Cardiac fibroblast (primary cell): ENCODE results near the gene PRKG1.

Experiments
- DNase-seq, 2 donors: peaks; one replicate each; pipeline versions ENCODE4 v3.0.0 to v3.0.0-alpha.2; 2010; ENCODE audit warnings: low read depth in 2 of 2
- H3K4me3 ChIP-seq, 2 donors: replicated peaks in 1 of 2; 1 replicate in 1 of 2; 2 replicates in 1 of 2; pipeline ENCODE4 v1.5.1; 2011; ENCODE audit warnings: low read depth in 2 of 2, low read length in 2 of 2, mild to moderate bottlenecking in 2 of 2, moderate library complexity in 1 of 2
- CTCF ChIP-seq: IDR thresholded peaks from one replicate; pipeline ENCODE4 v1.5.1; 2011; ENCODE audit warnings: low read depth, mild to moderate bottlenecking, low read length, inconsistent platforms

Gene PRKG1

GRCh38 chr10:51656503-51656902 lies 582.2 kb downstream of the PRKG1 start:
- no peak for TF ChIP-seq CTCF
- DNase-seq: no peak
- H3K4me3 ChIP-seq: no peak overlapping the region

GRCh38 chr10:51658000-51658399 lies 583.7 kb downstream of the PRKG1 start:
- no peak for TF ChIP-seq CTCF
- no peak overlapping the region for H3K4me3 ChIP-seq
- no peak for DNase-seq

GRCh38 chr10:51659344-51659743 lies 585.1 kb downstream of the PRKG1 start:
- no peak for TF ChIP-seq CTCF
- DNase-seq: no peak
- H3K4me3 ChIP-seq: no peak overlapping the region

DNA sequence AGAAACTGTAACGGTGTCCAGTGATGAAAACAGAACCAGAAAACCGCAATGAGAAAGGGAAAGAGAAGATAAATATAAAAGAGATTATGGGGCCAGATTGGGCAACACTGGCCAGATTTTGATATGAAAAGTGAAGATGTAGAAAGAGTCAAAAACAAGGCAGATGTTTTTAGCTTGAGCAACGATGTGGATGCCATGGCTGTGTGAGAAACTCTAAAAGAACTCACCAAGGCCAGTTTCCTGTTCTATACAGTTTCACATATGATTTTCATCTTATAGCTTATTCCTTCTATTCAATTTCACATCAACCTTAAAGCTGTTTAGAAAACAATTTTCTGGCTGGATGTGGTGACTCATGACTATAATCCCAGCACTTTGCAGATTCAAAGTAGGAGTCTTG lies 588.8 kb downstream of the PRKG1 start:
- no peak for DNase-seq
- TF ChIP-seq CTCF: no peak
- no peak overlapping the region for H3K4me3 ChIP-seq

GRCh38 chr10:51666456-51666855 lies 592.2 kb downstream of the PRKG1 start:
- DNase-seq: peak in 1 of 2 donors; percentile 36
- H3K4me3 ChIP-seq: no peak overlapping the region
- no peak for TF ChIP-seq CTCF

- TF ChIP-seq CTCF: no peak
- DNase-seq: peak in 1 of 2 donors; percentile 65
- no peak overlapping the region for H3K4me3 ChIP-seq
These were observed 593.5 kb downstream of the PRKG1 start for GRCh38 chr10:51667678-51668335.

DNA sequence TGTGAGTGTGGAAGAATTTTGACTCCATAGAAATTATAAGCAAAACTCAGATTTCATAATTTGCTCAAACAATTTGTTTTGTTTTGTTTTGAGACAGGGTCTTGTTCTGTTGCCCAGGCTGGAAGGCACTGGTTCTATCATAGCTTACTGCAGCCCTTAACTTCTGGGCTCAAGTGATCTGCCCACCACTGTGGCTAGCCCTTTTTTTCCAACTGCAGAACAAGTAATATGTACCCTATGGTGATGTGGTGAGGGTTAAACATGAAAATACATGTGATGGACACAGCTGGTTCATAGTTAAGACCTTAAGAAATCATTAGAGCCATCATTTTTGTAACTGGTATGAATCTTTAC lies 594.0 kb downstream of the PRKG1 start:
- no peak for DNase-seq
- no peak for TF ChIP-seq CTCF

More for the DNA sequence above, 594.0 kb downstream of the PRKG1 start:
- no peak overlapping the region for H3K4me3 ChIP-seq
